H9 (cell line): Measurements from ENCODE around the gene SHISA7. TPM values are rescaled to one million over a fixed set of nuclear protein-coding genes. Genes with fewer than 3 reads are reported as not detected.
A peak's percentile ranks its signal among the peaks of the same experiment; 100 is the strongest.

ENCODE experiments used
- DNase-seq: peaks from one replicate; pipeline ENCODE4 v3.0.0-alpha.2; 2017
- H2AFZ ChIP-seq: one replicate; pipeline ENCODE4 v1.6.1; 2013; ENCODE audit warnings: mild to moderate bottlenecking, low read length, control low read depth, moderate library complexity
- H2AK5ac ChIP-seq: 2 replicates; pipeline ENCODE4 v1.6.1; 2013; ENCODE audit warnings: low read length, control low read depth, mixed read lengths; ENCODE audit not compliant: insufficient read length
- H2BK120ac ChIP-seq: one replicate; pipeline ENCODE4 v1.6.1; 2013; ENCODE audit warnings: low read depth, mild to moderate bottlenecking, low read length, control low read depth, inconsistent platforms; ENCODE audit not compliant: poor library complexity, severe bottlenecking
- H2BK12ac ChIP-seq: 2 replicates; pipeline ENCODE4 v1.6.1; 2013; ENCODE audit warnings: low read length, control low read depth, mixed read lengths, low read depth; ENCODE audit not compliant: insufficient read length
- H2BK15ac ChIP-seq: 2 replicates; pipeline ENCODE4 v1.6.1; 2013; ENCODE audit warnings: low read depth, low read length, control low read depth
- H2BK20ac ChIP-seq: one replicate; pipeline ENCODE4 v1.6.1; 2013; ENCODE audit warnings: low read depth, mild to moderate bottlenecking, low read length, control low read depth, inconsistent platforms; ENCODE audit not compliant: poor library complexity, severe bottlenecking
- H2BK5ac ChIP-seq: 2 replicates; pipeline ENCODE4 v1.6.1; 2013; ENCODE audit warnings: low read length, control low read depth, mixed read lengths; ENCODE audit not compliant: insufficient read length
- H3K14ac ChIP-seq: 2 replicates; pipeline ENCODE4 v1.6.1; 2013; ENCODE audit warnings: low read length, control low read depth; ENCODE audit not compliant: insufficient read depth
- H3K18ac ChIP-seq: 2 replicates; pipeline ENCODE4 v1.6.1; 2013; ENCODE audit warnings: low read depth, mild to moderate bottlenecking, mixed read lengths, low read length, control low read depth; ENCODE audit not compliant: insufficient read length
- H3K23ac ChIP-seq: 2 replicates; pipeline ENCODE4 v1.6.1; 2013; ENCODE audit warnings: low read length, control low read depth, mixed read lengths, low read depth; ENCODE audit not compliant: insufficient read length
- H3K23me2 ChIP-seq: 2 replicates; pipeline ENCODE4 v1.6.1; 2013; ENCODE audit warnings: low read depth, mild to moderate bottlenecking, mixed read lengths, low read length, control low read depth; ENCODE audit not compliant: insufficient read length, poor library complexity, severe bottlenecking
- H3K27ac ChIP-seq: 2 replicates; pipeline ENCODE4 v1.5.1; 2013; ENCODE audit warnings: low read length, control low read depth, mixed read lengths, low read depth; ENCODE audit not compliant: insufficient read length
- H3K27me3 ChIP-seq: 2 replicates; pipeline ENCODE4 v1.6.1; 2013; ENCODE audit warnings: low read length, control low read depth, inconsistent platforms; ENCODE audit not compliant: insufficient read depth
- H3K4ac ChIP-seq: 2 replicates; pipeline ENCODE4 v1.6.1; 2013; ENCODE audit warnings: low read depth, mild to moderate bottlenecking, control low read depth, inconsistent platforms, low read length, moderate library complexity
- H3K4me1 ChIP-seq: 2 replicates; pipeline ENCODE4 v1.6.1; 2013; ENCODE audit warnings: low read length, control low read depth, inconsistent platforms; ENCODE audit not compliant: insufficient read depth
- H3K4me2 ChIP-seq: 2 replicates; pipeline ENCODE4 v1.6.1; 2013; ENCODE audit warnings: low read length, control low read depth, mixed read lengths; ENCODE audit not compliant: insufficient read length, insufficient read depth
- H3K56ac ChIP-seq: 2 replicates; pipeline ENCODE4 v1.6.1; 2013; ENCODE audit warnings: low read depth, mild to moderate bottlenecking, mixed read lengths, low read length, control low read depth; ENCODE audit not compliant: insufficient read length
- H3K79me1 ChIP-seq: 2 replicates; pipeline ENCODE4 v1.6.1; 2013; ENCODE audit warnings: low read depth, mild to moderate bottlenecking, moderate library complexity, low read length, control low read depth, inconsistent platforms; ENCODE audit not compliant: insufficient read depth, poor library complexity, severe bottlenecking
- H3K79me2 ChIP-seq: 2 replicates; pipeline ENCODE4 v1.6.1; 2013; ENCODE audit warnings: low read length, control low read depth, inconsistent platforms; ENCODE audit not compliant: insufficient read depth
- H3K9ac ChIP-seq: 2 replicates; pipeline ENCODE4 v1.6.1; 2013; ENCODE audit warnings: low read length, control low read depth, mixed read lengths; ENCODE audit not compliant: insufficient read length; ENCODE audit errors: extremely low read depth
- H3K9me3 ChIP-seq: one replicate; pipeline ENCODE4 v1.6.1; 2013; ENCODE audit warnings: low read depth, low read length, inconsistent platforms; ENCODE audit not compliant: control insufficient read depth
- H3T11ph ChIP-seq: one replicate; pipeline ENCODE4 v1.6.1; 2013; ENCODE audit warnings: mild to moderate bottlenecking, low read length, control low read depth, inconsistent platforms
- H4K20me1 ChIP-seq: one replicate; pipeline ENCODE4 v1.6.1; 2013; ENCODE audit not compliant: control insufficient read depth, insufficient read length, insufficient read depth
- H4K5ac ChIP-seq: 2 replicates; pipeline ENCODE4 v1.6.1; 2013; ENCODE audit warnings: low read depth, mild to moderate bottlenecking, mixed read lengths, low read length, control low read depth; ENCODE audit not compliant: insufficient read length
- H4K8ac ChIP-seq: replicated peaks from 2 replicates; pipeline ENCODE4 v1.6.1; 2013; ENCODE audit warnings: low read length, control low read depth, mixed read lengths, low read depth; ENCODE audit not compliant: insufficient read length
- H4K91ac ChIP-seq: 2 replicates; pipeline ENCODE4 v1.6.1; 2013; ENCODE audit warnings: low read depth, mild to moderate bottlenecking, moderate library complexity, mixed read lengths, low read length, control low read depth; ENCODE audit not compliant: insufficient read length
- H3K27ac Mint-ChIP-seq, 3 experiments: 2 replicates in 2 of 3; 3 replicates in 1 of 3; pipeline ENCODE4 v1.8.0; 2020 to 2021; ENCODE audit warnings: mixed read lengths in 3 of 3, mild to moderate bottlenecking in 1 of 3, moderate library complexity in 1 of 3
- H3K27me3 Mint-ChIP-seq: 2 replicates; pipeline ENCODE4 v1.8.0; 2021; ENCODE audit warnings: low read depth, mild to moderate bottlenecking, moderate library complexity, mixed read lengths
- H3K36me3 Mint-ChIP-seq, 3 experiments: 2 replicates in 2 of 3; 3 replicates in 1 of 3; pipeline ENCODE4 v1.8.0; 2020 to 2021; ENCODE audit warnings: low read depth in 3 of 3, mixed read lengths in 3 of 3; ENCODE audit not compliant: insufficient read depth in 1 of 3
- H3K4me1 Mint-ChIP-seq, 2 experiments: 2 replicates each; pipeline ENCODE4 v1.8.0; 2020; ENCODE audit warnings: mixed read lengths in 2 of 2
- H3K4me3 Mint-ChIP-seq, 2 experiments: 2 replicates in 1 of 2; 3 replicates in 1 of 2; pipeline ENCODE4 v1.8.0; 2020 to 2021; ENCODE audit warnings: mild to moderate bottlenecking in 2 of 2, mixed read lengths in 2 of 2, moderate library complexity in 1 of 2
- H3K9me3 Mint-ChIP-seq, 2 experiments: 2 replicates in 1 of 2; 3 replicates in 1 of 2; pipeline ENCODE4 v1.8.0; 2020; ENCODE audit warnings: mild to moderate bottlenecking in 2 of 2, mixed read lengths in 2 of 2, moderate library complexity in 1 of 2
- WGBS: extraction: QIAGEN DNeasy Blood & Tissue Kit; methylation state at CpG from one replicate; pipeline ENCODE4 v1.1.7; 2013; ENCODE audit warnings: missing lambda C conversion rate, low lambda C conversion rate, mixed read lengths; ENCODE audit not compliant: insufficient read length; ENCODE audit errors: extremely low coverage; 5-methylcytosine and 5-hydroxymethylcytosine counted together
- total RNA-seq: library from RNA; stranded (reverse); gene quantifications from 2 replicates; pipeline ENCODE4 v1.2.1, GENCODE V29; 2021
- TF ChIP-seq, protein P1 (sequence below): fragments of 200-600 bp; sonication (generic); conservative IDR thresholded peaks from 3 replicates; pipeline ENCODE4 v1.8.0; 2021; ENCODE audit warnings: antibody characterized with exemption, mild to moderate bottlenecking

SHISA7 gene
- total RNA-seq, 1 experiment from 2014 or later = 0.31 TPM

DNA sequence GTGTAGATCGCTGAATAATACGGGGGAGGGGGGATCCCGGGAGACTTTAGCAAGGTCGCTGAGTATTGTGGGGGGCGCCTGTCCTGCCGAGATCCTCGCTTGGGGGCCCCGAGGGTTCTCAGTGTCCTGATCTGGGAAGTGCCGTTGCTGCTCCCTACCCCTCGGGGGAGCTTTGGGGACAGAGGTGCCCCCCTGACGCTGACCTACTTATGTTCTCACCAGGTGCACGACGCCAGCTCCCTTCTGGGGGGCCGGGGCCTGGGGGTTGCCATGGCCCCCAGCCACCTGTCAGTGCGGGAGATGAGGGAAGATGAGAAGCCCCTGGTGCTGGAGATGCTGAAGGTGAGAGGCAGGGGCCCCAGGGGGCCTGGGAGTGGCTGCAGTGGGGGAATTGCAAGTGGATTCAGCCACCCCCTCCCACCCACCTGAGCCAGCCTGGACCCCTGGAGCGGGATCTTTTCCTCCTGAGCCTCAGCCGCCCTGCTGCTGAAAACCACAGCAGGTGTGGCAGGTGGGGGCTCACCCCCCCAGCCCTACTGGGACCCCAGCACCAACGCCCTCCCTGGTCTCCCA, 42.4 kb upstream of the SHISA7 start:
- no peaks in the 10 kb centered on the region for H3K9me3 ChIP-seq
- peaks cover 2% of the 10 kb centered on the region; the same call in 1 of the 2 replicates for H3K27me3 Mint-ChIP-seq
- H2AFZ ChIP-seq = no peak overlapping the region
- no peak overlapping the region for H3T11ph ChIP-seq
- H3K27ac Mint-ChIP-seq = peak overlapping the region; percentile 92 to 97 (median 96); a peak in 5 of 7 replicates
- H2BK5ac ChIP-seq = no peak overlapping the region
- peak overlapping the region; percentile 52 for H3K4me2 ChIP-seq
- peak overlapping the region; percentile 86 to 93 for H3K4me3 Mint-ChIP-seq
- no peak overlapping the region for H3K56ac ChIP-seq
- DNase-seq = no peak
- H3K27me3 ChIP-seq = no peaks in the 10 kb centered on the region
- no peak overlapping the region for H3K4ac ChIP-seq
- TF ChIP-seq, protein P1, sequence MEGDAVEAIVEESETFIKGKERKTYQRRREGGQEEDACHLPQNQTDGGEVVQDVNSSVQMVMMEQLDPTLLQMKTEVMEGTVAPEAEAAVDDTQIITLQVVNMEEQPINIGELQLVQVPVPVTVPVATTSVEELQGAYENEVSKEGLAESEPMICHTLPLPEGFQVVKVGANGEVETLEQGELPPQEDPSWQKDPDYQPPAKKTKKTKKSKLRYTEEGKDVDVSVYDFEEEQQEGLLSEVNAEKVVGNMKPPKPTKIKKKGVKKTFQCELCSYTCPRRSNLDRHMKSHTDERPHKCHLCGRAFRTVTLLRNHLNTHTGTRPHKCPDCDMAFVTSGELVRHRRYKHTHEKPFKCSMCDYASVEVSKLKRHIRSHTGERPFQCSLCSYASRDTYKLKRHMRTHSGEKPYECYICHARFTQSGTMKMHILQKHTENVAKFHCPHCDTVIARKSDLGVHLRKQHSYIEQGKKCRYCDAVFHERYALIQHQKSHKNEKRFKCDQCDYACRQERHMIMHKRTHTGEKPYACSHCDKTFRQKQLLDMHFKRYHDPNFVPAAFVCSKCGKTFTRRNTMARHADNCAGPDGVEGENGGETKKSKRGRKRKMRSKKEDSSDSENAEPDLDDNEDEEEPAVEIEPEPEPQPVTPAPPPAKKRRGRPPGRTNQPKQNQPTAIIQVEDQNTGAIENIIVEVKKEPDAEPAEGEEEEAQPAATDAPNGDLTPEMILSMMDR = no peak
- no peak overlapping the region for H2BK120ac ChIP-seq
- peaks cover 14 to 38% of the 10 kb centered on the region in 2 experiments for H3K4me1 Mint-ChIP-seq
- peak overlapping the region; percentile 27 for H3K9ac ChIP-seq
- H2BK20ac ChIP-seq = no peak overlapping the region
- no peak overlapping the region for H4K5ac ChIP-seq
- H2AK5ac ChIP-seq = no peak overlapping the region
- H3K14ac ChIP-seq = 0 out of 2 replicates have a peak overlapping the region, but pooled peaks have one; percentile 17
- H3K9me3 Mint-ChIP-seq = no peaks in the 10 kb centered on the region
- peaks cover 3% of the 10 kb centered on the region for H3K4me1 ChIP-seq
- peaks cover 1 to 8% (median 6%) of the 10 kb centered on the region in 3 experiments; a peak in 5 of 7 replicates for H3K36me3 Mint-ChIP-seq
- H2BK15ac ChIP-seq = no peak overlapping the region
- no peaks in the 10 kb centered on the region for H3K79me2 ChIP-seq
- no peaks in the 10 kb centered on the region for H3K79me1 ChIP-seq
- H3K23ac ChIP-seq = no peak overlapping the region
- no peaks in the 10 kb centered on the region for H4K20me1 ChIP-seq
- H3K23me2 ChIP-seq = peaks cover 8% of the 10 kb centered on the region
- H4K91ac ChIP-seq = no peak overlapping the region
- no CpG with 5 or more reads among the region's 18 CpGs for WGBS
- H2BK12ac ChIP-seq = no peak overlapping the region
- H3K27ac ChIP-seq = no peak overlapping the region
- H4K8ac ChIP-seq = no peak overlapping the region
- H3K18ac ChIP-seq = no peak overlapping the region
